Upper lobe of right lung (tissue), 1 donor: ENCODE measurements around the gene RDH12. TPM values are rescaled to one million over a fixed set of nuclear protein-coding genes. Genes with fewer than 3 reads are reported as not detected.

Source experiments
- ATAC-seq: fragments of 200-7000 bp; cut with Tn5 transposase; one replicate; pipeline ENCODE4 v1.9.1; 2020; ENCODE audit warnings: mild to moderate bottlenecking, moderate library complexity
- DNase-seq: peaks from one replicate; pipeline ENCODE4 v3.0.0-alpha.2; 2020
- H3K27ac ChIP-seq: fragments of 200-600 bp; one replicate; pipeline ENCODE4 v1.8.0; 2022
- H3K27me3 ChIP-seq: fragments of 200-600 bp; one replicate; pipeline ENCODE4 v1.8.0; 2022; ENCODE audit warnings: mild to moderate bottlenecking
- H3K36me3 ChIP-seq: fragments of 200-600 bp; one replicate; pipeline ENCODE4 v1.8.0; 2022
- H3K4me1 ChIP-seq: fragments of 200-600 bp; one replicate; pipeline ENCODE4 v1.8.0; 2022
- H3K4me3 ChIP-seq: fragments of 200-600 bp; one replicate; pipeline ENCODE4 v1.8.0; 2022; ENCODE audit warnings: mild to moderate bottlenecking
- H3K9me3 ChIP-seq: fragments of 200-600 bp; one replicate; pipeline ENCODE4 v1.8.0; 2022
- intact Hi-C: fragments of 100-400 bp; cut with DNase I; formaldehyde crosslinking; loops from one replicate; pipeline ENCODE4 v1.11.0; 2022
- total RNA-seq: library from RNA; stranded (reverse); fragmentation: NEBNext Ultra II Directional; extraction: Animal tissue kit (Norgen Biotek cat#: 25700); gene quantifications from one replicate; pipeline ENCODE4 v1.2.1, GENCODE V29; 2021
- TF ChIP-seq, protein P1 (sequence below): fragments of 200-600 bp; IDR thresholded peaks from one replicate; pipeline ENCODE4 v1.8.0; 2022; ENCODE audit warnings: antibody characterized with exemption
- donor health status: DM: no; HTN: yes; CAD: no; lungs with severe emphysema.

Gene RDH12
- total RNA-seq, 1 donor from 2014 or later: 0.20 TPM

DNA sequence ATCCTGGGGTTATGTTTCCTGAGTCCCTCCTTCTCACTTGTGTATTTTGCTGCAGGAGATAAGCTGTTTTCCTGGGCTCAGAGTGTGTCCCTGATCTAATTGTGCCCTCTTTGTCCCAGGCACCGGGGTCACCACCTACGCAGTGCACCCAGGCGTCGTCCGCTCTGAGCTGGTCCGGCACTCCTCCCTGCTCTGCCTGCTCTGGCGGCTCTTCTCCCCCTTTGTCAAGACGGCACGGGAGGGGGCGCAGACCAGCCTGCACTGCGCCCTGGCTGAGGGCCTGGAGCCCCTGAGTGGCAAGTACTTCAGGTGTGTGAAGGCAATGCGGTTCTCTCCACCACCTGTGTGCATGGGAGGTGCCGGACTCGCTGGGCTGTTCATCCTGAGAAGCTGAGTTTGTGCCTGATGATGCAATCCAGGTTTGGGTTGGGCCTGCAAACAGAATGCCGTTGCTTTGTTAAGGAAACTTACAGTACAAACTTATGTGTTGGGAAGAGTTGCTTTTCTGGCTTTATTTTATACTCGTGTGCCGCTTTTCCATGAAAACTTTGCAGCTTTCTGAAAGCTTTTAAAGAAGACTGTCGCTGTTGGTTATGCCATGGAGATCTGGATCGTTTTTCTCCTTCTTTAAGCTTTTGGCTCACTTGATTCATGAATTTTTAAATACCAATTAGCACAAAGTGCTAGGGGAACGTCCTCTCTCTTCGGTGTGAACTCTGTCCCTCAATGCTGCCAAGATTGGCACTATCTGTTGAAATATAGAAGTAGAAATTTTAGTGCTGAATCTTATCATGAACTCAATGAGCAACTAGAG is 27.6 kb downstream of the RDH12 start:
- H3K36me3 ChIP-seq: no peaks in the 10 kb centered on the region
- DNase-seq (peak; percentile 71), ATAC-seq (peak; percentile 86)

GRCh38 chr14:67733616-67734015 is 31.9 kb downstream of the RDH12 start:
- Histone ChIP-seq H3K4me3 (no peak overlapping the region), H3K36me3 (no peaks in the 10 kb centered on the region), H3K27me3 (no peaks in the 10 kb centered on the region), H3K4me1 (no peaks in the 10 kb centered on the region), H3K27ac (no peak overlapping the region), H3K9me3 (no peaks in the 10 kb centered on the region)
- TF ChIP-seq, protein P1, sequence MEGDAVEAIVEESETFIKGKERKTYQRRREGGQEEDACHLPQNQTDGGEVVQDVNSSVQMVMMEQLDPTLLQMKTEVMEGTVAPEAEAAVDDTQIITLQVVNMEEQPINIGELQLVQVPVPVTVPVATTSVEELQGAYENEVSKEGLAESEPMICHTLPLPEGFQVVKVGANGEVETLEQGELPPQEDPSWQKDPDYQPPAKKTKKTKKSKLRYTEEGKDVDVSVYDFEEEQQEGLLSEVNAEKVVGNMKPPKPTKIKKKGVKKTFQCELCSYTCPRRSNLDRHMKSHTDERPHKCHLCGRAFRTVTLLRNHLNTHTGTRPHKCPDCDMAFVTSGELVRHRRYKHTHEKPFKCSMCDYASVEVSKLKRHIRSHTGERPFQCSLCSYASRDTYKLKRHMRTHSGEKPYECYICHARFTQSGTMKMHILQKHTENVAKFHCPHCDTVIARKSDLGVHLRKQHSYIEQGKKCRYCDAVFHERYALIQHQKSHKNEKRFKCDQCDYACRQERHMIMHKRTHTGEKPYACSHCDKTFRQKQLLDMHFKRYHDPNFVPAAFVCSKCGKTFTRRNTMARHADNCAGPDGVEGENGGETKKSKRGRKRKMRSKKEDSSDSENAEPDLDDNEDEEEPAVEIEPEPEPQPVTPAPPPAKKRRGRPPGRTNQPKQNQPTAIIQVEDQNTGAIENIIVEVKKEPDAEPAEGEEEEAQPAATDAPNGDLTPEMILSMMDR: no peak
- no peak for ATAC-seq
- intact Hi-C loops: no loop called here
- DNase-seq: no peak

More for the DNA sequence above, 27.6 kb downstream of the RDH12 start:
- H3K27me3 ChIP-seq: peaks cover 5% of the 10 kb centered on the region
- no peaks in the 10 kb centered on the region for H3K4me1 ChIP-seq
- intact Hi-C loops: no loop called here
- no peaks in the 10 kb centered on the region for H3K9me3 ChIP-seq
- H3K4me3 ChIP-seq: no peak overlapping the region
- TF ChIP-seq, protein P1: no peak
- no peak overlapping the region for H3K27ac ChIP-seq

- Histone ChIP-seq H3K36me3 (no peaks in the 10 kb centered on the region), H3K27me3 (no peaks in the 10 kb centered on the region), H3K4me3 (no peak overlapping the region), H3K4me1 (no peaks in the 10 kb centered on the region), H3K9me3 (no peaks in the 10 kb centered on the region), H3K27ac (no peak overlapping the region)
- TF ChIP-seq, protein P1: no peak
- intact Hi-C loops: no loop called here
- ATAC-seq: no peak
- no peak for DNase-seq
These were observed 33.0 kb downstream of the RDH12 start for GRCh38 chr14:67734675-67735074.

- TF ChIP-seq, protein P1: no peak
- Histone ChIP-seq H3K27me3 (no peaks in the 10 kb centered on the region), H3K4me3 (no peak overlapping the region), H3K27ac (no peak overlapping the region), H3K4me1 (no peaks in the 10 kb centered on the region), H3K36me3 (no peaks in the 10 kb centered on the region), H3K9me3 (no peaks in the 10 kb centered on the region)
- intact Hi-C loops: no loop called here
- DNase-seq (no peak), ATAC-seq (no peak)
These were observed 33.9 kb downstream of the RDH12 start for GRCh38 chr14:67735336-67736147.

DNA sequence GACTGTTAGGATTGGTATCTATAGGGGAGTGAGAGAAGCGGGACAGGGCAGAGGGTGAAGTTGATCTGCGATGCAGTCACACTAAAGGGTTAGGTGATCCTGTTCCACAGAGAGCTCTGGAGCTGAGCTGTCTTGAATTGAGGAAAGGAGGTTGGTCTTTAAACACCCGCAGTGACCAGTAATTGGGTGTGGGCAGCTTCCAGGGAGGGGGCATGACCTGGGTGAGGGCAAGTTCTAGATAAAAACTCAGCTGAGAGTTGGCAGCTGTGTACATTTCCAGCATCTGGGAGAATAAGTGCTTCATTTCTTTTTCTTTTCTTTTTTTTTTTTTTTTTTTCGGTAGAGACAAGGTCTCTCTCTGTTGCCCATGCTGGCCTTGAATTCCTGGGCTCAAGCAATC is 35.1 kb downstream of the RDH12 start:
- H3K27me3 ChIP-seq: no peaks in the 10 kb centered on the region
- TF ChIP-seq, protein P1: no peak
- no peak overlapping the region for H3K27ac ChIP-seq
- DNase-seq (no peak), ATAC-seq (no peak)
- H3K4me1 ChIP-seq: no peaks in the 10 kb centered on the region
- no peaks in the 10 kb centered on the region for H3K36me3 ChIP-seq
- intact Hi-C loops: no loop called here
- no peak overlapping the region for H3K4me3 ChIP-seq
- no peaks in the 10 kb centered on the region for H3K9me3 ChIP-seq
